GM23338 (cell line): ENCODE data around the gene POLG2.

Experiments
- CREB1 ChIP-seq: fragments of 250-450 bp; sonication (Bioruptor Pico); IDR thresholded peaks from 2 replicates; pipeline ENCODE4 v1.5.0; 2020; ENCODE audit warnings: low read depth, mild to moderate bottlenecking, moderate library complexity
- EZH2 ChIP-seq: fragments of 200-600 bp; sonication (generic); IDR thresholded peaks from one replicate; pipeline ENCODE4 v1.8.0; 2017; ENCODE audit warnings: antibody characterized with exemption, mild to moderate bottlenecking, low read depth; ENCODE audit not compliant: unreplicated experiment
- STAT1 ChIP-seq: IDR thresholded peaks from one replicate; pipeline ENCODE4 v1.6.1; 2016; ENCODE audit warnings: antibody characterized with exemption; ENCODE audit not compliant: unreplicated experiment
- TF ChIP-seq, protein P1 (sequence below), 2 experiments: fragments of 200-600 bp in 1 of 2; sonication (generic) in 1 of 2; conservative IDR thresholded peaks; 2 replicates each; pipeline versions ENCODE4 v1.5.1 to v1.6.1; 2016 to 2017; ENCODE audit warnings: antibody characterized with exemption in 2 of 2, low read depth in 2 of 2, mild to moderate bottlenecking in 2 of 2, moderate library complexity in 1 of 2
- TF ChIP-seq, protein P2 (sequence below): fragments of 250-450 bp; sonication (Bioruptor Pico); IDR thresholded peaks from 2 replicates; pipeline ENCODE4 v1.5.0; 2020; ENCODE audit warnings: mild to moderate bottlenecking, moderate library complexity

DNA sequence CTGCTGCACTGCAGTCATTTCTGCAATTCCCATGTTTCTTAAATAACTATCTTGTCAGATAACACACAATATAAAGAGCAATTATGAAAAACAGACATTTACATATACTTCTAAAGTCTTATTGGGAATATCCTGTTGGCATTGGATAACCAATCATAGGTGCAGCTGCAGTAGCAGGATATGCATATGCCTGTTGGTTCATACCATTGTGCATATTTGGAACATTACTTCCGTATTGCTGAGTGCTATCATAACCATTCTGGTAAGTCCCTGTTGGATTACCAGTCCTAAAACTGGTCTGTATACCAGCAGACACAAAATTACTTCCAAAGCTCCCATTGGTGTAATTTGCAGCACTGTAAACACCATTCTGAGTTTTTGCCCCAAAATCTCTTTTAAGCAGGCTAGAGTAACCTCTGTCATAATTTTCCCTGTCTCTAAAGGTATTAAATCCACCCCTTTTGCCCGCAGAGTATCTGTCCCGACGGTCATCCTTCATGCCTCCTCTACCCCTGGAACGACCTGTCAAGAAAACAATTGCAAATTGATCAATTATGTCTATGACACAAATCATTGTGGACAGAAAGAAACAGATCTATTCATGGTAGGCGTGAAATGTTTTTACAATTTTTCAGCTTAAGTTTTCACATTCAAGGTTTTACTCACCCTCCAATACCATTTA lies 3.1 kb upstream of the POLG2 start:
- TF ChIP-seq, protein P1, sequence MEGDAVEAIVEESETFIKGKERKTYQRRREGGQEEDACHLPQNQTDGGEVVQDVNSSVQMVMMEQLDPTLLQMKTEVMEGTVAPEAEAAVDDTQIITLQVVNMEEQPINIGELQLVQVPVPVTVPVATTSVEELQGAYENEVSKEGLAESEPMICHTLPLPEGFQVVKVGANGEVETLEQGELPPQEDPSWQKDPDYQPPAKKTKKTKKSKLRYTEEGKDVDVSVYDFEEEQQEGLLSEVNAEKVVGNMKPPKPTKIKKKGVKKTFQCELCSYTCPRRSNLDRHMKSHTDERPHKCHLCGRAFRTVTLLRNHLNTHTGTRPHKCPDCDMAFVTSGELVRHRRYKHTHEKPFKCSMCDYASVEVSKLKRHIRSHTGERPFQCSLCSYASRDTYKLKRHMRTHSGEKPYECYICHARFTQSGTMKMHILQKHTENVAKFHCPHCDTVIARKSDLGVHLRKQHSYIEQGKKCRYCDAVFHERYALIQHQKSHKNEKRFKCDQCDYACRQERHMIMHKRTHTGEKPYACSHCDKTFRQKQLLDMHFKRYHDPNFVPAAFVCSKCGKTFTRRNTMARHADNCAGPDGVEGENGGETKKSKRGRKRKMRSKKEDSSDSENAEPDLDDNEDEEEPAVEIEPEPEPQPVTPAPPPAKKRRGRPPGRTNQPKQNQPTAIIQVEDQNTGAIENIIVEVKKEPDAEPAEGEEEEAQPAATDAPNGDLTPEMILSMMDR (conservative IDR thresholded peaks at IDR 0.05; ENCODE audit: low read depth in 2 of 2): no peak
- TF ChIP-seq CREB1 (CRISPR knock-in tag) (no peak), STAT1 (no peak), EZH2 (no peak)
- TF ChIP-seq, protein P2, sequence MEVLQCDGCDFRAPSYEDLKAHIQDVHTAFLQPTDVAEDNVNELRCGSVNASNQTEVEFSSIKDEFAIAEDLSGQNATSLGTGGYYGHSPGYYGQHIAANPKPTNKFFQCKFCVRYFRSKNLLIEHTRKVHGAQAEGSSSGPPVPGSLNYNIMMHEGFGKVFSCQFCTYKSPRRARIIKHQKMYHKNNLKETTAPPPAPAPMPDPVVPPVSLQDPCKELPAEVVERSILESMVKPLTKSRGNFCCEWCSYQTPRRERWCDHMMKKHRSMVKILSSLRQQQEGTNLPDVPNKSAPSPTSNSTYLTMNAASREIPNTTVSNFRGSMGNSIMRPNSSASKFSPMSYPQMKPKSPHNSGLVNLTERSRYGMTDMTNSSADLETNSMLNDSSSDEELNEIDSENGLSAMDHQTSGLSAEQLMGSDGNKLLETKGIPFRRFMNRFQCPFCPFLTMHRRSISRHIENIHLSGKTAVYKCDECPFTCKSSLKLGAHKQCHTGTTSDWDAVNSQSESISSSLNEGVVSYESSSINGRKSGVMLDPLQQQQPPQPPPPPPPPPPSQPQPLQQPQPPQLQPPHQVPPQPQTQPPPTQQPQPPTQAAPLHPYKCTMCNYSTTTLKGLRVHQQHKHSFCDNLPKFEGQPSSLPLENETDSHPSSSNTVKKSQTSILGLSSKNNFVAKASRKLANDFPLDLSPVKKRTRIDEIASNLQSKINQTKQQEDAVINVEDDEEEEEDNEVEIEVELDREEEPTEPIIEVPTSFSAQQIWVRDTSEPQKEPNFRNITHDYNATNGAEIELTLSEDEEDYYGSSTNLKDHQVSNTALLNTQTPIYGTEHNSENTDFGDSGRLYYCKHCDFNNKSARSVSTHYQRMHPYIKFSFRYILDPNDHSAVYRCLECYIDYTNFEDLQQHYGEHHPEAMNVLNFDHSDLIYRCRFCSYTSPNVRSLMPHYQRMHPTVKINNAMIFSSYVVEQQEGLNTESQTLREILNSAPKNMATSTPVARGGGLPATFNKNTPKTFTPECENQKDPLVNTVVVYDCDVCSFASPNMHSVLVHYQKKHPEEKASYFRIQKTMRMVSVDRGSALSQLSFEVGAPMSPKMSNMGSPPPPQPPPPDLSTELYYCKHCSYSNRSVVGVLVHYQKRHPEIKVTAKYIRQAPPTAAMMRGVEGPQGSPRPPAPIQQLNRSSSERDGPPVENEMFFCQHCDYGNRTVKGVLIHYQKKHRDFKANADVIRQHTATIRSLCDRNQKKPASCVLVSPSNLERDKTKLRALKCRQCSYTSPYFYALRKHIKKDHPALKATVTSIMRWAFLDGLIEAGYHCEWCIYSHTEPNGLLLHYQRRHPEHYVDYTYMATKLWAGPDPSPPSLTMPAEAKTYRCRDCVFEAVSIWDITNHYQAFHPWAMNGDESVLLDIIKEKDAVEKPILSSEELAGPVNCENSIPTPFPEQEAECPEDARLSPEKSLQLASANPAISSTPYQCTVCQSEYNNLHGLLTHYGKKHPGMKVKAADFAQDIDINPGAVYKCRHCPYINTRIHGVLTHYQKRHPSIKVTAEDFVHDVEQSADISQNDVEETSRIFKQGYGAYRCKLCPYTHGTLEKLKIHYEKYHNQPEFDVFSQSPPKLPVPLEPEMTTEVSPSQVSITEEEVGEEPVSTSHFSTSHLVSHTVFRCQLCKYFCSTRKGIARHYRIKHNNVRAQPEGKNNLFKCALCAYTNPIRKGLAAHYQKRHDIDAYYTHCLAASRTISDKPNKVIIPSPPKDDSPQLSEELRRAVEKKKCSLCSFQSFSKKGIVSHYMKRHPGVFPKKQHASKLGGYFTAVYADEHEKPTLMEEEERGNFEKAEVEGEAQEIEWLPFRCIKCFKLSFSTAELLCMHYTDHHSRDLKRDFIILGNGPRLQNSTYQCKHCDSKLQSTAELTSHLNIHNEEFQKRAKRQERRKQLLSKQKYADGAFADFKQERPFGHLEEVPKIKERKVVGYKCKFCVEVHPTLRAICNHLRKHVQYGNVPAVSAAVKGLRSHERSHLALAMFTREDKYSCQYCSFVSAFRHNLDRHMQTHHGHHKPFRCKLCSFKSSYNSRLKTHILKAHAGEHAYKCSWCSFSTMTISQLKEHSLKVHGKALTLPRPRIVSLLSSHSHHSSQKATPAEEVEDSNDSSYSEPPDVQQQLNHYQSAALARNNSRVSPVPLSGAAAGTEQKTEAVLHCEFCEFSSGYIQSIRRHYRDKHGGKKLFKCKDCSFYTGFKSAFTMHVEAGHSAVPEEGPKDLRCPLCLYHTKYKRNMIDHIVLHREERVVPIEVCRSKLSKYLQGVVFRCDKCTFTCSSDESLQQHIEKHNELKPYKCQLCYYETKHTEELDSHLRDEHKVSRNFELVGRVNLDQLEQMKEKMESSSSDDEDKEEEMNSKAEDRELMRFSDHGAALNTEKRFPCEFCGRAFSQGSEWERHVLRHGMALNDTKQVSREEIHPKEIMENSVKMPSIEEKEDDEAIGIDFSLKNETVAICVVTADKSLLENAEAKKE (CRISPR knock-in tag): no peak
